ENCODE measurements around the gene KIAA1210. TPM values are rescaled to one million over a fixed set of nuclear protein-coding genes. Genes with fewer than 3 reads are reported as not detected.
A peak's percentile ranks its signal among the peaks of the same experiment; 100 is the strongest.
"Not testable (repeated sequence)": the region's sequence is repeated elsewhere in the genome, so short reads cannot be mapped to it uniquely, and the experiment has no call there.

Gene KIAA1210
- total RNA-seq, 6 experiments from 2014 or later: 0.02 TPM; not detected in 5

GRCh38 chrX:119036107-119037029, 91.2 kb downstream of the KIAA1210 start:
- DNase-seq (no peak), ATAC-seq (no peak)
- Histone ChIP-seq H3K4me3 (no peak overlapping the region), H3K9me3 (no peaks in the 10 kb centered on the region), H3K36me3 (no peaks in the 10 kb centered on the region), H3K27ac (no peak overlapping the region), H3K27me3 (no peaks in the 10 kb centered on the region), H3K4me1 (no peaks in the 10 kb centered on the region)
- whole genome bisulfite sequencing (ENCODE audit: insufficient coverage, low coverage, low lambda C conversion rate, missing lambda C conversion rate): 60% methylated on average over 2 of the region's 4 CpGs
- no peak for TF ChIP-seq POLR2A (IDR thresholded peaks at IDR 0.05)
- no peak for TF ChIP-seq CTCF (IDR thresholded peaks at IDR 0.05)
- intact Hi-C loops (cut with DNase I): no loop called here

- ATAC-seq: peak in 1 of 4 donors; percentile 39
- Histone ChIP-seq H3K4me3 (no peak overlapping the region), H3K9me3 (no peaks in the 10 kb centered on the region), H3K27ac (no peak overlapping the region), H3K36me3 (no peaks in the 10 kb centered on the region), H3K4me1 (no peaks in the 10 kb centered on the region), H3K27me3 (no peaks in the 10 kb centered on the region)
- TF ChIP-seq POLR2A (IDR thresholded peaks at IDR 0.05): no peak
- TF ChIP-seq CTCF (IDR thresholded peaks at IDR 0.05): no peak
- DNase-seq: no peak
- intact Hi-C loops (cut with DNase I): no loop called here
These were observed 96.6 kb downstream of the KIAA1210 start for GRCh38 chrX:119030990-119031389.

GRCh38 chrX:119029656-119030055, 98.0 kb downstream of the KIAA1210 start:
- intact Hi-C loops (cut with DNase I): not testable (repeated sequence)

GRCh38 chrX:119028733-119029330, 98.8 kb downstream of the KIAA1210 start:
- Histone ChIP-seq H3K27ac (no peak overlapping the region), H3K9me3 (no peaks in the 10 kb centered on the region), H3K4me1 (no peaks in the 10 kb centered on the region), H3K27me3 (no peaks in the 10 kb centered on the region), H3K36me3 (no peaks in the 10 kb centered on the region), H3K4me3 (no peak overlapping the region)
- intact Hi-C loops (cut with DNase I): no loop called here
- DNase-seq: no peak
- no peak for ATAC-seq
- 67% methylated on average over 1 of the region's 1 CpG for WGBS (ENCODE audit: insufficient coverage, low coverage, low lambda C conversion rate, missing lambda C conversion rate)
- no peak for TF ChIP-seq POLR2A (IDR thresholded peaks at IDR 0.05)
- TF ChIP-seq CTCF (IDR thresholded peaks at IDR 0.05): no peak

More at GRCh38 chrX:119029656-119030055, 98.0 kb downstream of the KIAA1210 start:
- H3K4me1 ChIP-seq, ATAC-seq, H3K4me3 ChIP-seq, H3K36me3 ChIP-seq, H3K9me3 ChIP-seq, H3K27ac ChIP-seq, DNase-seq, H3K27me3 ChIP-seq: not testable (repeated sequence)
- no CpG with 5 or more reads among the region's 10 CpGs for WGBS (ENCODE audit: insufficient coverage, low coverage, low lambda C conversion rate, missing lambda C conversion rate)

Other genes starting within 250 kb of the KIAA1210 start
- 10 to 100 TPM in 3 of 6 experiments, 1 to 10 TPM in 3; 6.2 to 13.5 (median 9.4) TPM for gene LONRF3, start 153.2 kb downstream of the KIAA1210 start, total RNA-seq
- not detected for gene CT47C1, start 54.8 kb downstream of the KIAA1210 start, total RNA-seq
- gene PGRMC1, start 108.5 kb upstream of the KIAA1210 start, total RNA-seq: 100 to 1,000 TPM; 182 to 455 (median 239) TPM

All from right lobe of liver (tissue), 6 donors.